Smooth muscle cell of the brain vasculature (primary cell): Measurements from ENCODE around the gene HK1.
"Not testable (repeated sequence)": the region's sequence is repeated elsewhere in the genome, so short reads cannot be mapped to it uniquely, and the experiment has no call there.

Experiments used
- DNase-seq: peaks from one replicate; pipeline ENCODE4 v3.0.0-alpha.2; 2012; ENCODE audit warnings: low read depth, low spot score

HK1 gene

GRCh38 chr10:69254877-69255276, 23.4 kb upstream of the HK1 start:
- no peak for DNase-seq

DNA sequence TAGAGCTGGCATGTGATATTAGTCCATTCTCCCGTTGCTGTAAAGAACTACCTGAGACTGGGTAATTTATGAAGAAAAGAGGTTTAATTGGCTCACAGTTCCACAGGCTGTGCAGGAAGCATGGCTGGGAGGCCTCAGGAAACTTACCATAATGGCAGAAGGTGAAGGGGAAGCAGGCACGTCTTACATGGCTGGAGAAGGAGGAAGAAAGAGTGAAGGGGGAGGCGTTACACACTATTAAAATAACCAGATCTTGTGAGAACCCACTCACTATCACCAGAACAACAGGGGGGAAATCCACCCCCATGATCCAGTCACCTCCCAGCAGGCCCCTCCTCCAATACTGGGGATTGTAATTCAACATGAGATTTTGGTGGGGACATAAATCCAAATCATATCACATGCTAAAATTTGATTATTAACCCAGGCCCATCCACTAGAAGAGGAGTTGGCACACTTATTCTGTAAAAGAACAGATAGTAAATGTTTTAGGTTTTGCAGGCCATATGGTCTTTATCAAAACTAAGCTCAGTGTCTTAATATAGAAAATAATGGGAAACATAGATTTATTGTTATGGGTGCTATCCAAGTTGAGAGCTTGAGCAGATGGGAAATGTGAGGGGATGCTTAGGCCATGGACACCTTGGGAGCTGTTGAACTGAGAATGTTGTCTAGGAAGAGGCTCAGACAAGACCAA, 18.6 kb upstream of the HK1 start:
- DNase-seq: no peak

DNA sequence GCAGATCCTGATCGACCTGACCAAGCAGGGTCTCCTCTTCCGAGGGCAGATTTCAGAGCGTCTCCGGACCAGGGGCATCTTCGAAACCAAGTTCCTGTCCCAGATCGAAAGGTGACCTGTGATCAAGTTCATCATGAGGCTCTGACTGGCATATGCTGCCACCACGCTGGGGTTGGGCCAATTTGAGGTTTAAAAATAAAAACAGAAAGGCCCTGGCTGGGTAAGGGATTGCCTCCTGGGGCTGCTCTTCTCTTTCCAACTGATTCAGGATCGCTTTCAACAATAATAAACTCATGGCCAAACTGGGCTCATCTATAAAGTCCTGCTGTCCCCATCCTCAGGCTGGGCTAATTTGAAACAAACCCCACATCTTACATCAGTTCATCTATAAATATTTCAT, 17.1 kb upstream of the HK1 start:
- DNase-seq: no peak

DNA sequence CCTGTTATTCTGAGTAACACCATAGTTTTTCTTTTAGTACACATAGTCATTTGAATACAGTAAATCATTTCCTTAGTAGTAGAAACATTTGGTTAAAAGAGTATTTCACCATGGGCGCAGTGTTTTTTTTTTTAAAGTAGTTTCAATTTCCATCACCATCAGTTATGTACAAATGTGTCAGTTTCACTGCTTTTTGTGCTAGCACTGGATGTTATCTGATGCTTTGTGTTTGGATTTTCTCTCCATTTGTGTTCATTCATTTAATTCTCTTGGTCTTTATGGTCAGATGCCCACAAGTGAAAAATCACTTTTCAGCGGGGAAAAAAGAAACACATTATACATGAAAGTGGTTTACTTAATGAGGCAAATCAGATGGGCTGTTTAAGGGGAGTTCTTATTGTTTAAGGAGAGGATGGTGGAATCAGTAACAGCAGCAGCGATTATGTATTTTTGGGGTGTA, 16.0 kb upstream of the HK1 start:
- no peak for DNase-seq

DNA sequence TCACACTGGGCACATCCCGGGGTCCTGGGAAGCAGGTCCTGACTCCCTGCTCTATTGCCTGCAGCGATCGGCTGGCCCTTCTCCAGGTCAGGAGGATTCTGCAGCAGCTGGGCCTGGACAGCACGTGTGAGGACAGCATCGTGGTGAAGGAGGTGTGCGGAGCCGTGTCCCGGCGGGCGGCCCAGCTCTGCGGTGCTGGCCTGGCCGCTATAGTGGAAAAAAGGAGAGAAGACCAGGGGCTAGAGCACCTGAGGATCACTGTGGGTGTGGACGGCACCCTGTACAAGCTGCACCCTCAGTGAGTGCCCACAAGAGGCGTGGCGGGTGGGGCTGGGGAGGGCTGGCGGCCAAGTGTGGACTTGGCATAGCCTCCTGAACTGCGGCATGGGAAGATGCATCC, 12.8 kb upstream of the HK1 start:
- no peak for DNase-seq

- DNase-seq: no peak
Observed at GRCh38 chr10:69268761-69269416, 9.4 kb upstream of the HK1 start.

GRCh38 chr10:69269761-69270160, 8.5 kb upstream of the HK1 start:
- no peak for DNase-seq

- DNase-seq: no peak
Observed at GRCh38 chr10:69270990-69271389, 7.3 kb upstream of the HK1 start.

DNA sequence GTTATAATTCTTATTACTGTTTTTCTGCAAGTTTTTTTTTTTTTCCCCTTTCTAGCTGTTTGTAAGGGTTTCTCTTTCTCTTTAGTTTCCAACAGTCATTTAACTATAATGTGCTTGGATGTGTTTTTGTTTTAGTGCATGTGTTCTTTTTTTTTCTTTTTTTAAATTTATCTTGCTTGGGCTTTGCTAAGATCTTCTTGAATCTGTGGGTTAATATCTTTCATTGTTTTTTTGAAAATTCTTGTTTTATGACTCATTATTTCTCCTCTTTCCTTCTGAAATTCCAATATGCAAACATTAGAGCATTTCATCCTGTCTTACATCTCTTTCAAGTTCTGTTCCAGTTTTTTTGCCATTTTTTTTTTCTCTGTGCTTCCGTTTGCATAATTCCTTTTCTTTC, 5.7 kb upstream of the HK1 start:
- DNase-seq: no peak

GRCh38 chr10:69275444-69275843, 2.9 kb upstream of the HK1 start:
- DNase-seq: no peak

GRCh38 chr10:69276503-69276902, 1.8 kb upstream of the HK1 start:
- no peak for DNase-seq

DNA sequence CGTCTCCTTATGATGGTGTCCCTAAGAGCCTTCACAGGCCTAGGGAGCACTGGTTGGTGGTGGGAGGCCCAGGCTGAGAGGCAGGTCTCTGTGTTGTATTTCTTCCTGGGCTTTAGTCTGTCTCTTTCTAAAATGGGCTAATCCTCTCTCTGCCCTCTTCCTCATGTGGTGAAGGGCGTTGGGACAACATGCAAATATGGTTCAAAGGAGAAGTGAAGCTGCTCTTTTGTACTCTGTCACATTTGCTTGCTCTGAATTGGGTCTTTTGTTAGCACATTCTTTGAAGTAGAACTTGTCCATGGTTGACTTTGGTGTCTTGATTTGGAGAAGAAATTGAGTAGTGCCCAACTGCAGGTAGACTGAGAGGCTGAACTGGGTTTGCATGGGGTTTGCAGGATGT, 814 bp downstream of the HK1 start:
- no peak for DNase-seq

DNA sequence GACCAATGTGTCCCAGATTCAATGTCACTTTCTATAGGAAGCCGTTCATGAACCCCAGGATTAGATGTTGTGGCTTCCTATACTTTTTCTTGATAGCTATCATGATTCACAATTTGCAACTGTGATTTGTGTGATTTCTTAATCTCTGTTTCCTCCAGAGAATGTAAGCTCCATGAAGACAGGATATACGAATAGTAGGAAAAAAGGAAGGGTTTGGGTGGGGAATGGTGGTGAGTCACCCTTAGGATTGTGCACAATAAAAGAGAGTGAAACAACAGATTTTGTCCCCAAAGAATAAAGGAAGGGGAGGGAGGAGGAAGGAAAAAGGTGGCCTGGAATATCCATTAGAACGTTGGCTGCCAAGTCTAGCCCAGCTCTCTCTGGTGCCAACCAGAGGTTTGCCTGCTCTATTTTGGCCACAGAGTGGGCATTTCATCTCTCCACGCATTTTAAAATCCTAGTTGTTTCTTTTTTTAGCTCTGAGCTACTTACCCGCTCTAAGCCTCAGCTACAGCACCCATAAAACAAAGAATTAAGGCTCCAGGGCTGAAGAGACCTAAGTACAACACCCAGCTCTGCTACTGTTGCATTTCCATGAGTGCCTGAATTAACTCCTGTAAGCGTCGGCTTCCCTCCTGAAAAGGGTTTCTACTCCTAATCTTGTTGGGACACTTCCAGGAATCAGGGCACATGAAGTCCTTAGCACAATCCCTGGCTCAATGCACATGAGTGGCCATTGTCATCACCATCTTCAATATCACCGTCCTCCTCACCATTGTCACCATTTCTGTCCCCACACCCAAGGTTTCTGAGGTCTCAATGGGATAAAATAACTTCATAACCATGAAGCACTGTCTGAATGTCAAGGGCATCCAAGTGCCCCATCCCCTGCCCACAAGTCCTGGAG, 3.5 kb downstream of the HK1 start:
- DNase-seq: no peak

- DNase-seq: not testable (repeated sequence)
Observed at GRCh38 chr10:69284402-69284801, 6.1 kb downstream of the HK1 start.

GRCh38 chr10:69285699-69286098, 7.4 kb downstream of the HK1 start:
- DNase-seq: no peak

DNA sequence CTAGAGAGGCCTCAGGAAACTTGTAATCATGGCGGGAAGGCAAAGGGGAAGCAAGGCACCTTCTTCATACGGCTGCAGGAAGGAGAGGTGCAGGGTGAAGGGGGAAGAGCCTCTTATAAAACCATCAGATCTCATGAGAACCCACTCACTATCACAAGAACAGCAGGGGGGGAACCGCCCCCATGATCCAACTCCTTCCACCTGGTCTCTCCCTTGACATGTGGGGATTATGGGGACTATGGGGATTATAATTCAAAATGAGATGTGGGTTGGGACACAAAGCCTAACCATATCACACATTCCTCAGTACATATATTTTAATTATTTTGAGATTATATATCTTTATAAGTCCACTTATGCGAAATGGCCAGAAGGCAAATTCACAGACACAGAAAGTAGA, 8.9 kb downstream of the HK1 start:
- no peak for DNase-seq

GRCh38 chr10:69290993-69291392, 12.7 kb downstream of the HK1 start:
- no peak for DNase-seq

DNA sequence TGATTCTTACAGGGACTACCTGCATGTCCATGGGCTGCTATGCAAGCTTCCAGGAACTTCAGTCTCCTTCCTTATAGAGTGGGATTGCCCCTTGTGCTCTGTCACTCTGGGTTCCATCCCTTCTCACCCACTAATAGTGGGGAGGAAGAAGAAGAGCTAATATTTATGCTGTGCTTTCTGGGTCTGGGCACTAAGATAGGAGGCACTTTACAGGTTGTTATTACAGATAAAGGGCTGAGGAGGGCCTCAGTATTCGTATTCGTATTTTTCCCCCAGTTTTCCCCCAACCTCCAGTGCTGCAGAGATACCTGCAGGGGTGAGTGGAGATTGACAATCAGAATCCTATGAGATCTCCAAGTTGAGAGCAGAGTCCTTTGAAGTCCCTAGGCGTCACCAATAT, 14.2 kb downstream of the HK1 start:
- DNase-seq: no peak

GRCh38 chr10:69295027-69295636, 16.8 kb downstream of the HK1 start:
- DNase-seq: no peak

- no peak for DNase-seq
Observed at GRCh38 chr10:69303632-69304051, 25.3 kb downstream of the HK1 start.

- no peak for DNase-seq
Observed at GRCh38 chr10:69306421-69306820, 28.1 kb downstream of the HK1 start.

DNA sequence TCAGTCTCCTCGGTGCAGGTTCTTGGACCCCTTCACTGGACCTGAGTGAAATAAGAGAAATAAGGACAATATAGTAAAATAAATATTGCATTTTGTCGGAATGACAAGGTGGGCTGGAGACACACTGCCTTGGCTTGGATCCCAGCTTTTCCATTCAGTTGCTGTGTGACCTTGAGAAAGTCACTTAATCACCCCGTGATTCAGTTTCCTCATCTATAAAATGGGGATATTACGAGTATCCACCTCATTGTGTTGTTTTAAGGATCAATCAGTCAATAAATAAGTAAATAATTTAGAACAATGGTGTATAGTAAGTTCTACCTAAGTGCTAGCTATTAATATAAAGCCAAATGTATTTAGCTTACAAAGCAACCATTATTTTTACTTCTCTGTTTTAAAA, 29.1 kb downstream of the HK1 start:
- no peak for DNase-seq
